Osteocyte (in vitro differentiated cells): ENCODE results near the gene FAM32A. TPM values are rescaled to one million over a fixed set of nuclear protein-coding genes. Genes with fewer than 3 reads are reported as not detected.

Source experiments
- DNase-seq: peaks from one replicate; pipeline ENCODE4 v3.0.0; 2021; ENCODE audit warnings: mixed read lengths; ENCODE audit not compliant: unreplicated experiment; ENCODE audit errors: extremely low spot score
- H3K27ac Mint-ChIP-seq: one replicate; pipeline ENCODE4 v1.8.0; 2021; ENCODE audit warnings: mild to moderate bottlenecking, mixed read lengths; ENCODE audit not compliant: unreplicated experiment
- H3K27me3 Mint-ChIP-seq: one replicate; pipeline ENCODE4 v1.8.0; 2021; ENCODE audit warnings: mixed read lengths; ENCODE audit not compliant: unreplicated experiment
- H3K36me3 Mint-ChIP-seq: one replicate; pipeline ENCODE4 v1.8.0; 2021; ENCODE audit warnings: mixed read lengths; ENCODE audit not compliant: unreplicated experiment
- H3K4me1 Mint-ChIP-seq: one replicate; pipeline ENCODE4 v1.8.0; 2021; ENCODE audit warnings: mixed read lengths; ENCODE audit not compliant: unreplicated experiment
- H3K4me3 Mint-ChIP-seq: one replicate; pipeline ENCODE4 v1.8.0; 2021; ENCODE audit warnings: mild to moderate bottlenecking, moderate library complexity, mixed read lengths; ENCODE audit not compliant: unreplicated experiment
- H3K9me3 Mint-ChIP-seq: one replicate; pipeline ENCODE4 v1.8.0; 2021; ENCODE audit warnings: mixed read lengths; ENCODE audit not compliant: unreplicated experiment
- total RNA-seq: library from RNA; stranded (reverse); gene quantifications from 2 replicates; pipeline ENCODE4 v1.2.1, GENCODE V29; 2021
- TF ChIP-seq, protein P1 (sequence below): fragments of 200-600 bp; sonication (generic); IDR thresholded peaks from 2 replicates; pipeline ENCODE4 v1.5.0; 2021; ENCODE audit warnings: antibody characterized with exemption, mild to moderate bottlenecking, moderate library complexity

FAM32A gene
- total RNA-seq, 1 donor from 2014 or later: 78.8 TPM

DNA sequence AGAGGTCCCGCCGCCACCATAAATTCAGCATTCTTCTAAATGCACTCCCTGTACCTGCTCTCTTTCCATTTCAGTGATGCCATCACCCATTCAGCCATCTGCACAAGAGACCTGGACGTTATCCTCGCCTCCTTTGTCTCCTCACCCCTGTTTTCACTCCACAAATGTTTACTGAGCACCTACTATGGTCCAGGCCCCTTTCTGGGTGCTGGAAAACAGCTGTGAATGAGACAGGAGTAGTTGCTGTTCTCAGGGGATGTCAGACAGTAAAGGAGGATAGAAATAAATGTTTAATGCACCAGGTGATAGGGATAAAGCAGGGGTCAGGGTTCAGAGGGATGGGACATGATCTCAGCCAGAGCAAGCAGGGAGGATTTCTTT is 15.8 kb downstream of the FAM32A start:
- H3K4me3 Mint-ChIP-seq: no peak overlapping the region
- no peaks in the 10 kb centered on the region for H3K27me3 Mint-ChIP-seq
- TF ChIP-seq, protein P1, sequence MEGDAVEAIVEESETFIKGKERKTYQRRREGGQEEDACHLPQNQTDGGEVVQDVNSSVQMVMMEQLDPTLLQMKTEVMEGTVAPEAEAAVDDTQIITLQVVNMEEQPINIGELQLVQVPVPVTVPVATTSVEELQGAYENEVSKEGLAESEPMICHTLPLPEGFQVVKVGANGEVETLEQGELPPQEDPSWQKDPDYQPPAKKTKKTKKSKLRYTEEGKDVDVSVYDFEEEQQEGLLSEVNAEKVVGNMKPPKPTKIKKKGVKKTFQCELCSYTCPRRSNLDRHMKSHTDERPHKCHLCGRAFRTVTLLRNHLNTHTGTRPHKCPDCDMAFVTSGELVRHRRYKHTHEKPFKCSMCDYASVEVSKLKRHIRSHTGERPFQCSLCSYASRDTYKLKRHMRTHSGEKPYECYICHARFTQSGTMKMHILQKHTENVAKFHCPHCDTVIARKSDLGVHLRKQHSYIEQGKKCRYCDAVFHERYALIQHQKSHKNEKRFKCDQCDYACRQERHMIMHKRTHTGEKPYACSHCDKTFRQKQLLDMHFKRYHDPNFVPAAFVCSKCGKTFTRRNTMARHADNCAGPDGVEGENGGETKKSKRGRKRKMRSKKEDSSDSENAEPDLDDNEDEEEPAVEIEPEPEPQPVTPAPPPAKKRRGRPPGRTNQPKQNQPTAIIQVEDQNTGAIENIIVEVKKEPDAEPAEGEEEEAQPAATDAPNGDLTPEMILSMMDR: no peak
- peaks cover 25% of the 10 kb centered on the region for H3K4me1 Mint-ChIP-seq
- no peaks in the 10 kb centered on the region for H3K9me3 Mint-ChIP-seq
- DNase-seq: no peak
- no peak overlapping the region for H3K27ac Mint-ChIP-seq
- peaks cover 15% of the 10 kb centered on the region for H3K36me3 Mint-ChIP-seq

DNA sequence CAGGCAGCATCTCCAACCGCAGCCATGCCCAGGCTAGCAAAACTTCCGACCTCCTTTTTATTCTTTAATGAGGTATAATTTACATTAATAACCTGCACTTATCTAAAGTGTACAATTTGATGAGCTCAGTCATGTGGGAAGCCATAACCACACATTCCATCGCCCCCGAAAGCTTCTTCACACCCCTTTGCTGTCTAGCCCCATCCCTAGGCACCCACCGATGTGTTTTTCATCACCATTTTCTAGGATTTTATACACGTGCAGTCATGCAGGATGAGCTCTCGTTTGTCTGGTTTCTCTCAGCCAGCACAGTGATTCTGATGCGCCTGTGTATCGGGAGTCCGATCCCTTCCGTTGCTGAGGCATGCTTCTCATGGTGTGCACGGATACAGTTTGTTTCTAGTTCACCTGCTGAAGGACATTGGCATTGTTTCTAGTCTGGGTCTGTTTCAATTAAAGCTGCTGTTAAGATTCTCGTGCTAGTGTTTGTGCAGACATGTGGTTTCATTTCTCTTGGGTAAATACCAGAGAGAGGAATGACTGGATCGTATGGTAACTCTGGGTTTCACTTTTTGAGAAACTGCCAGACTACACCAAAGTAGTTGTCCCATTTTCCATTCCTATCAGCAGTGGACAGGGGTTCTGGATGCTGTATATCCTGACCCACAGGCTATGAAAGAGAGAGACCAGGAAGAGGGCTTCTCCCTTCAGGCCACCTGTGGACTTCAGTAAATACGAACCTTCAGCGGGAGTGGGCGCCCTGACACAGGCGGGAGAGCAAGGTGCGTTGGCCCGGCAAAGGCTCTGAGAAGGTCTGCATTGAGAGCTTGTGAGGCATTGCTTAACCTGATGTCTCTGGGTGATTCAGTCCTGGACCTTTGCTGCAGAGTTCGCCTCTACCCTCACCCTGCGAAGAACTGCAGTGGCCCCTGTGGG is 17.4 kb downstream of the FAM32A start:
- H3K27ac Mint-ChIP-seq: no peak overlapping the region
- H3K4me1 Mint-ChIP-seq: peaks cover 17% of the 10 kb centered on the region
- H3K27me3 Mint-ChIP-seq: no peaks in the 10 kb centered on the region
- TF ChIP-seq, protein P1: no peak
- H3K4me3 Mint-ChIP-seq: no peak overlapping the region
- peaks cover 21% of the 10 kb centered on the region for H3K36me3 Mint-ChIP-seq
- no peaks in the 10 kb centered on the region for H3K9me3 Mint-ChIP-seq
- DNase-seq: no peak

DNA sequence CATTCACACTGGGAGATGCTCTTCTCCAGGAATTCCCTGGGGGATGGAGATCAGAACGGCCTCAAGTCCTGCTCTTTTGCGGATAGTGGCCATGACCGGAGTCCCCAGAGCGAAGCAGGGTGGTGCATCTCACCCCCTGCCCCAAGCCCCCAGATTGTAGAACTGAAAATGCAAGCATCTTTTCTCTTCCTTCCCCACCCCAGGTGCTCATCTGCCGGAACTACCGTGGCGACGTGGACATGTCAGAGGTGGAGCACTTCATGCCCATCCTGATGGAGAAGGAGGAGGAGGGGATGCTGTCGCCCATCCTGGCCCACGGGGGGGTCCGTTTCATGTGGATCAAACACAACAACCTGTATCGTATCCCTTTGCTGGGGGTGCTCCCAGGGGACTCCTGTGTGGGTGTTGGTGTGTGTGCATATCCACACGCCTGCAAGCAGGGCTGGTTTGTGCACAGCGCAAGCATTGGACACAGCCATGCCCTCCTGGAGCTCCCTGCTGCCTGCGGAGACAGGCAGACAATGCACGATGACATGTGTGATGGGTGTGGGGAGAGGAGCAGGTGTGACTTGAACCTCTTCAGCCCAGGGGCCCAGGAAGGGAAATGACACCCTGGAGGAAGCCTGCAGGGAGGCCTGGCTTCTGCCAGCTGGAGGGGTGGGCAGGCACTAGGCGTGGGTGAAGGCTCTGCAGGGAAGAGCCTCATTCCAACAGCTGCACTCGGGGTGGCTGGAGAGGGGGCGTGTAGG is 18.2 kb downstream of the FAM32A start:
- peaks cover 16% of the 10 kb centered on the region for H3K4me1 Mint-ChIP-seq
- no peaks in the 10 kb centered on the region for H3K27me3 Mint-ChIP-seq
- no peaks in the 10 kb centered on the region for H3K9me3 Mint-ChIP-seq
- TF ChIP-seq, protein P1: no peak
- H3K27ac Mint-ChIP-seq: no peak overlapping the region
- no peak overlapping the region for H3K4me3 Mint-ChIP-seq
- no peak for DNase-seq
- H3K36me3 Mint-ChIP-seq: peaks cover 25% of the 10 kb centered on the region

DNA sequence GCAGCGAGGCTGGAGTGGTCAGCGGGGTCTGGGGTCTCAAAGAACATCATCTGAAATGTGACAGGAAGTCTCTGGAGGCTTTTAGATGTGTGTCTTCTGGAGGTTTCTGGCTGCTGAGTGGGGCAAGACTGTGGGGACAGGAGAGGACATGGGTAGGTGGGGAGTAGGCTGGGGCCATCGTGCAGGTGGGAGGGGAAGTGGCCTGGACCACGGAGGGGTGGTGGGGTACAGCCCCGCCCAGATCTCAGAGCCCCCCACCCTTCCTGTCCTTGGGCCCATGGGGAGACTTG is 18.7 kb downstream of the FAM32A start:
- DNase-seq: no peak
- Mint-ChIP-seq H3K4me3 (no peak overlapping the region), H3K36me3 (peaks cover 29% of the 10 kb centered on the region), H3K9me3 (no peaks in the 10 kb centered on the region), H3K27ac (no peak overlapping the region), H3K4me1 (peaks cover 11% of the 10 kb centered on the region), H3K27me3 (no peaks in the 10 kb centered on the region)
- TF ChIP-seq, protein P1: no peak
